ENCODE data around the gene SCYGR7.

The SCYGR7 gene

DNA sequence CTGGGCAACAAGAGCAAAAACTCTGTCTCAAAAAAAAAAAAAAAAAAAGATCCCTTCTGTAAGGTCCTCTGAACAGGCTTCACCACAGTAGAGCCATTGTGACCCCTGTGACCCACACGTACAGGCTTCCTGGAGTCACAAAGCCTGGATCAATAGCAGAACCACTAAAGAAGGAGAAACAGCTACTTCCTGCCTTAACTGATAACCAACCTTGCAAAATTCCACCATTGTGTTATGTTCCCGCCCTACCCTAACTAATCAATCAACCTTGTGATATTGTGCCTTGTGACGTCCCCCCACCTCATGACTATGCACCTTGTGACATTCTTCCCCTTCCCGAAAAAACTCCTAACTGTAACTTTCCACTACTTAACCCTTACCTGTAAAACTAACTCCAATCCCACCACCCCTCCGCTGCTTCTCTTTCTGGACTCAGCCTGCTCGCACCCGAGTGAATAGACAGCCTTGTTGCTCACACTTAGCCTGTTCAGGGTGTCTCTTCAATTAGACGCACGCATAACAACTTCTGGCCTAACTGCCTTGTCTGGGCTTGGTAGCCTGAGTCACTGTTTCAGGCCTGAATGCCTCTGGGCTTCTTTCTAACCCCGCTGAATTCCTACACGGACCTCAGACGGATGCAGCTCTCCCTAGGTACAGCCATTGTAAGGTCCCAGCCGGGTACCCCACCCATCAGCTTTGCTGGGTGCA is 31.4 kb downstream of the SCYGR7 start:
- DNase-seq (ENCODE audit: low read depth), result peak; percentile 56

DNA sequence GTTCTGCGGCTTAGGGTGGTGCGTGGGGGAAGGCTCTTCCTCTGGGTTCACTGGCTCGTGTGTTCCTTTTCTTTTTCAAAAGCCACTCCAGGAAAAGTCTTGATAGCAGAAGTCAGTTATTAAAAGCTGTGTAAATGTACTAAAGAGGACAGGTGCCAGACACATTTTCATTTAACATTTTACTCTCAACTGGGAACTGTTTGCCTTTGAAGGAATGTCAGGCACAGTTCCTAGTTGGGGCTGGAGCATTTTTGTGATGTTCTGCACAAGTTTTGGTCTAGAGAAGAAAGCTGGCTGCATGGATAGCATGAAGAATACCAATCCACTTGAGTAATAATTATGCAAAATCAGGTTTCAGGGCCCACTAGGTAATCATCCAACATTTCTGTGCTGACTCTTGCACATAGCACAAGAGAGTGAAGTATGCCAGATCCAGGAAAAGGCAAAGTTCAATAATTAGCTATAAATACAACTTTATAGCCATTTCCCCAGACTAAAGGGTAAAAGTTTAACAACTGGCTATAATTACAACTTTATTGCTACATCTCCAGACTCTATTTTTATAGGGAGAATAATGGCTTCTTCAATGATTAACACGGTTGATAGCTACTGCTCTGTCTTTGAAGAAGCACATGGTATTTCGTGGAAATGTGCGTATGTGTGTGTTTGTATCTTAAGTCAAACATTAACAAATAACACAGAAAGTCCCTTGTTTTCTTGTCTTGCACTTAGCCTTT is 33.8 kb downstream of the SCYGR7 start:
- no peak for DNase-seq (ENCODE audit: low read depth)

- no peak for DNase-seq (ENCODE audit: low read depth)
These were observed 37.7 kb downstream of the SCYGR7 start for GRCh38 chr2:227765788-227766372.

DNA sequence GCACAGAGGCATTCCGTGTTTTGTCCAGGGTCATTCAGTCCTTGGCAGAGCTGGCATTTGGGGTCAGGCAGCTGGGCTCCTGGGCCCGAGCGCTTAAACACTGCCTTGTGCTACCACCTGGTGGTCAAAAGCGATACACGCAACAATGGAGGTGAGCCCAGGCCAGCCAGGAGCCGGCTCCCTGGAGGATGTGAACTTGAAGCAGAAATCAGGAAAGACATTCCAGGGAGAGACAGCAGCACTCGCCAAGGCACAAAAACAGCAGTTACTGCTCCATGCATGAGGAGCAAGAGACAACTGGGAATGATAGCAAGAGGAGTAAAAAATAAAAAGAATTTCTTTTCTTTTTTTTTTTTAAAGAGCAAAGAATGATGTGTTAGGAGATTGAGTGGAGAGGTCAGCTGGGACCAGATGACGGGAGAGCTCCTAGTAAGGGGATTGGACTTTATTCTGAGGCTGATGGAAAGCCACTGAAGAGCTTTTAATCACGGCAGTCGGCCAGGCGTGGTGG is 38.3 kb downstream of the SCYGR7 start:
- peak; percentile 64 for DNase-seq (ENCODE audit: low read depth)

GRCh38 chr2:227767830-227768229 is 39.7 kb downstream of the SCYGR7 start:
- no peak for DNase-seq (ENCODE audit: low read depth)

- peak; percentile 40 for DNase-seq (ENCODE audit: low read depth)
These were observed 44.1 kb downstream of the SCYGR7 start for GRCh38 chr2:227772197-227772661.

DNA sequence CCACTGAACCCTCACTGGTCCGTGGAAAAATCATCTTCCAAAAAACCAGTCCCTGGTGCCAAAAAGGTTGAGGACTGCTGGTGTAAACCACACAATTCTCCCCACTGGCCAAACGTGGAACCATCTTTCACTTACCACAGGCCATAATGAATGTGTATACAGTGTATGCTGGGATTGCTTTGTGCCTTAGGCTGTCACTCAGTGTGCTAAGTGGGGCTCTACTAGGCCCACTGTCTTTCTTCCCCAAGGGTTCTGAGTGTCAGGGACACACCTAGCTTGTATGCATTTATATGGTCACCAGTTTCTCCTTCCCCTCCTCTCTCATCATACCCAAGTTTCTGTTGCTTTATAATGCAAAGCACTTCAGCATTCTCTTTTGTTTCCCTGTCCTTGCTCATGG is 44.8 kb downstream of the SCYGR7 start:
- no peak for DNase-seq (ENCODE audit: low read depth)

GRCh38 chr2:227774011-227774624 is 46.0 kb downstream of the SCYGR7 start:
- DNase-seq (ENCODE audit: low read depth), result no peak

DNA sequence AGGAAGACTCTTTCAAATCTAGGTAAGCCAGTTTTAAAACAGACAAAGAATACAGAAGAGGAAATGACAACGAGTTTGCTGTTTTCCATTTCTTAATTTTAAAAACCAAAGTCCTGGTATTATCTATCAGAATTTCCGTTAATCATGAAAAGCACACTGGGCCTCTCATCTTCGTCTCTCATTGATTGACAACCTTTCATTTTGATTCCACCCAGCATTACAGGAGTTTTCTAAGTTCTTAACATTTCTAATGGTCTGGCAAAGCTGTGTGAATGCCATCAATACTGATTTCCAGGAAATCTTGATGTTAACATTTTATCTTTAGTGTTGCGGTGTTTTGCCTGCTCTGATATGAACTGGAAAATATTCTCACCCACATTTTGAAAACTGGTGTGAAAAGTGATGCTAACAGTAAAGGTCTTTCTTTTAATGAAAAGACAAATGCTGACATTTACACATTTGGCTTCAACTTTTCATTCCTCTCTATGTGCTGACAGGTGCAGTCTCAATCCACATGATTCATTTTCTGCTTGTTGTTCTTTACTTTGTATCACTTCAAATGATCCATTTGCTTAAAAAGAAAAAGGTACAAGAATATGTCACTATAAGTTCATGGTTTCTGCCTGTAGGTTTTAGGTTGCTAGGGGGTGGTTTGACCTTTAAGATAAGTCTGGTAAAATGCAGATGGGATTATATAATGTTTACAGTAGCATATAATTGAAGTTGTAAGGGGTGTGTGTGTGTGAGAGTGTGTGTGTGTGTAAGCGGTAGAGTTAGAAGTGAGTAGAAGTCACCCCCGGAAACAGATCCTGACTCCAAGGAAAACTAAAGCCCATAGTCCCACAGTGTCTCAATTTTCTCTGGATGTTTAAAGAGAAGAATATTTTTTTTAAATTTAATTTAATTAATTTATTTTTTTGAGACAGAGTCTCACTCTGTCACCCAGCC is 47.0 kb downstream of the SCYGR7 start:
- DNase-seq (ENCODE audit: low read depth), result no peak
